ENCODE results near the gene MCF2L.

DNA sequence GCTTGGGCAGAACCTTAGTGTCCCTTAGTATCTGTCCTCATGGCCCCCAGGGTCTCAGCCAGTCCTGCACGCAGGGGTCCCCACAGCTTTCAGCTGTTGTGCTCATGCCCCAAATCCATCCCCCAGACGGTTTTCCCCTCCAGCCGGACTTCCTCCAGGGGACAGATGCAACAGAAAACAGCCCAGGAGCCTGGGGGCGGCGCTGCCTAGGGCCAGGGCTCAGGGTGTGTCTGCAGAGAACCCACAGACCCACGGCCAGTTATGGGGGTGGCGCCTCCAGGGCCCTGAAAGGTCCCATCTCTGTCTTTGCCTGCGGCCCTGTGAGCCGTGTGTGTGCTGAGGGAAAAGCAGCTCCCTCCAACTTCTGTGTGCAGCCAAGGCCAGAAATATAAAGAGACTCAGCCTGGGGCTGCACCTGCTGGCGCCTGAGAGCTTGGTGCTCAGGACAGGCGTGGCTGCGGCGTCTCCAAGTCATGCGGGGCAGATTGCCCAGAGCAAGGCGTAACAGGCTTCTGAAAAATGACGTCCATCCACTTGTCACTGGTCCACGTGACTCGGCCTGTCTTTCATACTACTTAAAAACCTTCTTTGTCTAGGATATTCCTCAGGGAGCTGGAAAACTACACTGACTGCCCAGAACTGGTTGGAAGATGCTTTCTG, 114.5 kb downstream of the MCF2L start:
- TF ChIP-seq, protein P1, sequence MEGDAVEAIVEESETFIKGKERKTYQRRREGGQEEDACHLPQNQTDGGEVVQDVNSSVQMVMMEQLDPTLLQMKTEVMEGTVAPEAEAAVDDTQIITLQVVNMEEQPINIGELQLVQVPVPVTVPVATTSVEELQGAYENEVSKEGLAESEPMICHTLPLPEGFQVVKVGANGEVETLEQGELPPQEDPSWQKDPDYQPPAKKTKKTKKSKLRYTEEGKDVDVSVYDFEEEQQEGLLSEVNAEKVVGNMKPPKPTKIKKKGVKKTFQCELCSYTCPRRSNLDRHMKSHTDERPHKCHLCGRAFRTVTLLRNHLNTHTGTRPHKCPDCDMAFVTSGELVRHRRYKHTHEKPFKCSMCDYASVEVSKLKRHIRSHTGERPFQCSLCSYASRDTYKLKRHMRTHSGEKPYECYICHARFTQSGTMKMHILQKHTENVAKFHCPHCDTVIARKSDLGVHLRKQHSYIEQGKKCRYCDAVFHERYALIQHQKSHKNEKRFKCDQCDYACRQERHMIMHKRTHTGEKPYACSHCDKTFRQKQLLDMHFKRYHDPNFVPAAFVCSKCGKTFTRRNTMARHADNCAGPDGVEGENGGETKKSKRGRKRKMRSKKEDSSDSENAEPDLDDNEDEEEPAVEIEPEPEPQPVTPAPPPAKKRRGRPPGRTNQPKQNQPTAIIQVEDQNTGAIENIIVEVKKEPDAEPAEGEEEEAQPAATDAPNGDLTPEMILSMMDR (IDR thresholded peaks at IDR 0.05) = no peak
- TF ChIP-seq POLR2A (IDR thresholded peaks at IDR 0.05) (no peak), EP300 (IDR thresholded peaks at IDR 0.05) (no peak), POLR2AphosphoS5 (IDR thresholded peaks at IDR 0.05) (no peak)
